GM12878 (cell line): ENCODE measurements around the gene HTN3. TPM values are rescaled to one million over a fixed set of nuclear protein-coding genes. Genes with fewer than 3 reads are reported as not detected.

Experiments
- ATAC-seq: fragments of 200-7000 bp; cut with Tn5 transposase; 3 replicates; pipeline ENCODE4 v1.9.1; 2020; ENCODE audit warnings: mild to moderate bottlenecking, moderate library complexity
- BruUV-seq: library from RNA; stranded (reverse); fragments of 400-500 nt; replicated peaks from 2 replicates; lab custom pipeline; 2021; lab: Mats Ljungman, UMichigan
- CTCF ChIA-PET: fragments of 300-600 bp; sonication (Branson Sonifier 250); formaldehyde crosslinking; extraction: SDS; loops from one replicate; lab custom pipeline; 2021; ENCODE audit warnings: inconsistent platforms; lab: Yijun Ruan, JAX
- POLR2A ChIA-PET: fragments of 350-600 bp; formaldehyde crosslinking; extraction: SDS; loops from one replicate; lab custom pipeline; 2021; ENCODE audit warnings: inconsistent platforms; lab: Charles Lee
- RAD21 ChIA-PET: fragments of 300-600 bp; sonication (Branson Sonifier 250); formaldehyde crosslinking; loops from one replicate; lab custom pipeline; 2023; ENCODE audit warnings: antibody characterized with exemption; ENCODE audit not compliant: unreplicated experiment; lab: Charles Lee
- SMC1A ChIA-PET: fragments of 300-600 bp; sonication (Branson Sonifier 250); formaldehyde crosslinking; loops from one replicate; lab custom pipeline; 2023; ENCODE audit not compliant: unreplicated experiment, uncharacterized antibody; lab: Charles Lee
- DNase-seq: peaks from one replicate; pipeline ENCODE4 v3.0.0-alpha.2; 2011; ENCODE audit warnings: low read depth, low spot score
- FAIRE-seq: peaks from 3 replicates; lab custom pipeline; 2011; peaks lifted over from hg19 to GRCh38; lab: Jason Lieb, UNC
- H2AFZ ChIP-seq: 2 replicates; pipeline ENCODE4 v1.6.0; 2011; ENCODE audit warnings: low read depth, low read length, control low read depth; ENCODE audit not compliant: control insufficient read depth
- H3K27ac ChIP-seq: 2 replicates; pipeline ENCODE4 v1.5.1; 2011; ENCODE audit warnings: control low read depth; ENCODE audit not compliant: control insufficient read depth, insufficient read depth
- H3K27me3 ChIP-seq, 2 experiments: replicated peaks in 1 of 2; 2 replicates each; pipeline versions ENCODE4 v1.6.0 to v1.6.1; 2011; ENCODE audit warnings: low read length in 1 of 2; ENCODE audit not compliant: control insufficient read depth in 2 of 2, insufficient read depth in 2 of 2
- H3K36me3 ChIP-seq, 2 experiments: 2 replicates each; pipeline ENCODE4 v1.5.1; 2011; ENCODE audit warnings: low read length in 1 of 2; ENCODE audit not compliant: control insufficient read depth in 2 of 2, insufficient read depth in 2 of 2
- H3K4me1 ChIP-seq: 2 replicates; pipeline ENCODE4 v1.6.1; 2011; ENCODE audit warnings: mild to moderate bottlenecking, low read length, moderate library complexity, mixed read lengths; ENCODE audit not compliant: control insufficient read depth, insufficient read depth
- H3K4me2 ChIP-seq: 2 replicates; pipeline ENCODE4 v1.6.0; 2011; ENCODE audit warnings: control low read depth; ENCODE audit not compliant: control insufficient read depth, insufficient read depth
- H3K4me3 ChIP-seq: fragments of 200-600 bp; sonication (generic); 2 replicates; pipeline ENCODE4 v1.5.1; 2016
- H3K79me2 ChIP-seq: 2 replicates; pipeline ENCODE4 v1.6.0; 2011; ENCODE audit warnings: low read length; ENCODE audit not compliant: control insufficient read depth, insufficient read depth
- H3K9ac ChIP-seq: 2 replicates; pipeline ENCODE4 v1.8.0; 2011; ENCODE audit warnings: low read length, control low read depth, mixed read lengths; ENCODE audit not compliant: control insufficient read depth, insufficient read depth
- H3K9me3 ChIP-seq: replicated peaks from 3 replicates; pipeline ENCODE4 v1.5.1; 2011; ENCODE audit warnings: mild to moderate bottlenecking, low read length; ENCODE audit not compliant: control insufficient read depth, insufficient read depth
- H4K20me1 ChIP-seq: 2 replicates; pipeline ENCODE4 v1.6.0; 2011; ENCODE audit not compliant: control insufficient read depth, insufficient read depth
- CHD4 ChIP-seq: fragments of 200-600 bp; sonication (generic); IDR thresholded peaks from 2 replicates; pipeline ENCODE4 v1.6.1; 2016; ENCODE audit warnings: mild to moderate bottlenecking
- EGR1 ChIP-seq, 2 experiments: IDR thresholded peaks; 1 replicate in 1 of 2; 2 replicates in 1 of 2; pipeline ENCODE4 v1.6.1; 2011 to 2012; ENCODE audit warnings: low read depth in 2 of 2, low read length in 2 of 2, borderline replicate concordance in 1 of 2, mild to moderate bottlenecking in 1 of 2, moderate library complexity in 1 of 2
- ELK1 ChIP-seq: IDR thresholded peaks from 2 replicates; pipeline ENCODE4 v1.6.1; 2012; ENCODE audit warnings: low read depth, low read length, improper control_type of control experiment
- FOXK2 ChIP-seq: fragments of 450-650 bp; IDR thresholded peaks from 2 replicates; pipeline ENCODE4 v1.6.1; 2017; ENCODE audit warnings: mild to moderate bottlenecking, moderate library complexity
- IRF4 ChIP-seq: IDR thresholded peaks from 2 replicates; pipeline ENCODE4 v1.6.1; 2011; ENCODE audit warnings: low read depth, low read length
- NBN ChIP-seq: fragments of 450-650 bp; IDR thresholded peaks from 2 replicates; pipeline ENCODE4 v1.6.1; 2016
- SREBF2 ChIP-seq: IDR thresholded peaks from 2 replicates; pipeline ENCODE4 v1.6.1; 2012; ENCODE audit warnings: mild to moderate bottlenecking, low read length
- STAT1 ChIP-seq: fragments of 450-650 bp; conservative IDR thresholded peaks from 2 replicates; pipeline ENCODE4 v1.6.1; 2014; ENCODE audit warnings: antibody characterized with exemption, mild to moderate bottlenecking
- ZBED1 ChIP-seq: IDR thresholded peaks from 2 replicates; pipeline ENCODE4 v1.6.1; 2016; ENCODE audit warnings: borderline replicate concordance
- ZBTB4 ChIP-seq: fragments of 450-650 bp; formaldehyde crosslinking; IDR thresholded peaks from 2 replicates; pipeline ENCODE4 v1.4.0; 2022; ENCODE audit warnings: mild to moderate bottlenecking, moderate library complexity
- WGBS: methylation state at CpG from one replicate; pipeline ENCODE4 v1.1.6; 2016; ENCODE audit warnings: low lambda C conversion rate; ENCODE audit not compliant: insufficient replicate concordance, insufficient coverage; ENCODE audit errors: missing lambda C conversion rate; 5-methylcytosine and 5-hydroxymethylcytosine counted together
- in situ Hi-C: fragments of 300-500 bp; cut with MboI; formaldehyde crosslinking; loops from 9 replicates; pipeline ENCODE4 v1.14.3; 2018; ENCODE audit warnings: mixed read lengths
- intact Hi-C: fragments of 100-400 bp; cut with micrococcal nuclease; formaldehyde crosslinking; loops from one replicate; pipeline ENCODE4 v1.14.2; 2022; ENCODE audit not compliant: unreplicated experiment
- polyA plus RNA-seq, 11 experiments: library from polyadenylated mRNA; depleted of rRNA in 4 of 11; unstranded in 6 of 11; stranded (reverse) in 5 of 11; fragments of >200 nt; fragmentation: Nextera tagmentation in 4 of 11; fragmentation: Illumina TruSeq in 1 of 11; extraction: Ambion mirVana in 4 of 11; extraction: Trizol in 1 of 11; gene quantifications; 1 replicate in 1 of 11; 2 replicates in 10 of 11; pipeline versions ENCODE4 v1.2.1 to v1.2.3, GENCODE V29; 2011 to 2016; ENCODE audit warnings: inconsistent platforms in 2 of 11, missing spikeins in 2 of 11, low read depth in 1 of 11
- total RNA-seq, 4 experiments: library from RNA; depleted of rRNA in 3 of 4; stranded (reverse); fragments of >200 nt in 3 of 4; fragmentation: Illumina TruSeq in 1 of 4; extraction: Trizol in 1 of 4; gene quantifications; 2 replicates each; pipeline versions ENCODE4 v1.2.1 to v1.2.3, GENCODE V29; 2013 to 2021

The HTN3 gene
- total and polyA plus RNA-seq, 10 of the 15 experiments (the other 5 are each of a cell fraction or from before 2014, with no cell fraction given) = not detected

GRCh38 chr4:69986663-69987062 is 41.6 kb upstream of the HTN3 start:
- ATAC-seq = no peak
- no peak for DNase-seq
- Histone ChIP-seq H3K27me3 (no peaks in the 10 kb centered on the region), H4K20me1 (no peaks in the 10 kb centered on the region), H3K4me1 (no peaks in the 10 kb centered on the region), H2AFZ (no peak overlapping the region), H3K9me3 (no peaks in the 10 kb centered on the region), H3K36me3 (no peaks in the 10 kb centered on the region), H3K4me2 (no peak overlapping the region), H3K9ac (no peak overlapping the region), H3K4me3 (no peak overlapping the region), H3K79me2 (no peaks in the 10 kb centered on the region), H3K27ac (no peak overlapping the region)
- CTCF ChIA-PET = no interaction called here
- SMC1A ChIA-PET = interaction anchor here (1.2 kb wide), 1 partner anchor 8 kb away, joined by 3 read pairs; no protein-coding TSS in a partner anchor
- intact Hi-C loops (no loop called here), in situ Hi-C loops (no loop called here)
- no TSS peak for BruUV-seq
- no peak for TF ChIP-seq CHD4
- no peak for TF ChIP-seq FOXK2
- no peak for TF ChIP-seq ELK1
- FAIRE-seq = no peak
- 0% methylated on average over 1 of the region's 1 CpG for WGBS
- POLR2A ChIA-PET = no interaction called here
- RAD21 ChIA-PET = no interaction called here

GRCh38 chr4:69991016-69991415 is 37.2 kb upstream of the HTN3 start:
- H2AFZ ChIP-seq = no peak overlapping the region
- CTCF ChIA-PET = no interaction called here
- BruUV-seq = no TSS peak
- TF ChIP-seq NBN = no peak
- no peak for TF ChIP-seq EGR1 (IDR thresholded peaks at IDR 0.05; ENCODE audit: borderline replicate concordance in 1 of 2, low read depth in 2 of 2, low read length in 2 of 2)
- TF ChIP-seq STAT1 = no peak
- no peak for TF ChIP-seq ZBTB4 (CRISPR knock-in tag)
- no peak for TF ChIP-seq ZBED1
- TF ChIP-seq IRF4 = no peak
- no peak for TF ChIP-seq SREBF2
- no peak for TF ChIP-seq CHD4
- intact Hi-C loops = no loop called here
- H3K4me3 ChIP-seq = no peak overlapping the region
- FAIRE-seq (no peak), ATAC-seq (no peak), DNase-seq (no peak)
- WGBS = 49% methylated on average over 4 of the region's 4 CpGs
- POLR2A ChIA-PET = no interaction called here
- H4K20me1 ChIP-seq = no peaks in the 10 kb centered on the region
- in situ Hi-C loops = no loop called here
- H3K9me3 ChIP-seq = no peaks in the 10 kb centered on the region
- H3K79me2 ChIP-seq = no peaks in the 10 kb centered on the region
- no peak overlapping the region for H3K9ac ChIP-seq
- H3K36me3 ChIP-seq = no peaks in the 10 kb centered on the region
- no peaks in the 10 kb centered on the region for H3K4me1 ChIP-seq
- H3K27me3 ChIP-seq = no peaks in the 10 kb centered on the region
- no peak overlapping the region for H3K4me2 ChIP-seq
- SMC1A ChIA-PET = interaction anchor here (0.6 kb wide), 1 partner anchor 436 kb away, joined by 3 read pairs; no protein-coding TSS in a partner anchor
- RAD21 ChIA-PET = no interaction called here
- no peak overlapping the region for H3K27ac ChIP-seq
